WTC11 (cell line): ENCODE measurements around the gene ZNF423.

Experiments
- CREM ChIP-seq: sonication (generic); formaldehyde crosslinking; IDR thresholded peaks from 2 replicates; pipeline ENCODE4 v1.8.1; 2022; ENCODE audit warnings: mild to moderate bottlenecking, missing genetic modification reagents, moderate library complexity
- ETV6 ChIP-seq: sonication (generic); formaldehyde crosslinking; IDR thresholded peaks from 2 replicates; pipeline ENCODE4 v1.8.1; 2022; ENCODE audit warnings: mild to moderate bottlenecking, missing genetic modification reagents
- FOXJ3 ChIP-seq: sonication (generic); formaldehyde crosslinking; IDR thresholded peaks from 2 replicates; pipeline ENCODE4 v1.9.0; 2021; ENCODE audit warnings: missing genetic modification reagents, mild to moderate bottlenecking, borderline replicate concordance
- JUN ChIP-seq: sonication (generic); formaldehyde crosslinking; IDR thresholded peaks from 2 replicates; pipeline ENCODE4 v1.8.0; 2023; ENCODE audit warnings: mild to moderate bottlenecking, missing genetic modification reagents
- ZNF138 ChIP-seq: sonication (generic); formaldehyde crosslinking; conservative IDR thresholded peaks from 2 replicates; pipeline ENCODE4 v1.8.1; 2022; ENCODE audit warnings: mild to moderate bottlenecking, moderate library complexity, missing genetic modification reagents
- TF ChIP-seq, protein P1 (sequence below): fragments of 200-600 bp; IDR thresholded peaks from 2 replicates; pipeline ENCODE4 v1.8.0; 2022; ENCODE audit warnings: antibody characterized with exemption

DNA sequence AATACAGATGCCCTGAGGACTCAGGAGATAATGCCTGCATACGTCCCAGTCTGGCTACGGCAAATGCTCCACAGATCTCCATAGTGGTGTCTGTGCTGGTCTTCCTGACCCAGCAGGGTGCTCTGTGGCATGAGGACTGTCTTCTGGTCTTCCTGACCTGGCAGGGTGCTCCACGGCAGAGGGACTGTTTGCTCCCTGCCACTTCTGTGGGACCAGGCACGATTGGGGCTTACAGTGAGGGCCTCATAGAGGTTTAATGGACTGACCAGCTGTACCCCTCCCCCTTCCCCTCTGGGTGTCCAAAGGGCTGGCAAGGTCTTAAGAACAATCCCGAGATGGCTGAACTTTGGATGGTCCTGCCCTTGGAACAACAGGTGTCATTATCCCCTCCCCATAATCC is 359.3 kb downstream of the ZNF423 start:
- TF ChIP-seq ETV6 (CRISPR knock-in tag) (no peak), ZNF138 (CRISPR knock-in tag) (no peak), FOXJ3 (no peak), JUN (CRISPR knock-in tag) (no peak), CREM (CRISPR knock-in tag) (no peak)
- TF ChIP-seq, protein P1, sequence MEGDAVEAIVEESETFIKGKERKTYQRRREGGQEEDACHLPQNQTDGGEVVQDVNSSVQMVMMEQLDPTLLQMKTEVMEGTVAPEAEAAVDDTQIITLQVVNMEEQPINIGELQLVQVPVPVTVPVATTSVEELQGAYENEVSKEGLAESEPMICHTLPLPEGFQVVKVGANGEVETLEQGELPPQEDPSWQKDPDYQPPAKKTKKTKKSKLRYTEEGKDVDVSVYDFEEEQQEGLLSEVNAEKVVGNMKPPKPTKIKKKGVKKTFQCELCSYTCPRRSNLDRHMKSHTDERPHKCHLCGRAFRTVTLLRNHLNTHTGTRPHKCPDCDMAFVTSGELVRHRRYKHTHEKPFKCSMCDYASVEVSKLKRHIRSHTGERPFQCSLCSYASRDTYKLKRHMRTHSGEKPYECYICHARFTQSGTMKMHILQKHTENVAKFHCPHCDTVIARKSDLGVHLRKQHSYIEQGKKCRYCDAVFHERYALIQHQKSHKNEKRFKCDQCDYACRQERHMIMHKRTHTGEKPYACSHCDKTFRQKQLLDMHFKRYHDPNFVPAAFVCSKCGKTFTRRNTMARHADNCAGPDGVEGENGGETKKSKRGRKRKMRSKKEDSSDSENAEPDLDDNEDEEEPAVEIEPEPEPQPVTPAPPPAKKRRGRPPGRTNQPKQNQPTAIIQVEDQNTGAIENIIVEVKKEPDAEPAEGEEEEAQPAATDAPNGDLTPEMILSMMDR, result no peak
